Body of pancreas (tissue), 4 donors: Measurements from ENCODE around the gene GOSR1.
"Not testable (repeated sequence)": the region's sequence is repeated elsewhere in the genome, so short reads cannot be mapped to it uniquely, and the experiment has no call there.

Experiments used
- CTCF ChIP-seq, 7 experiments: fragments of 450-650 bp in 4 of 7; fragments of 200-600 bp in 3 of 7; sonication (generic) in 3 of 7; IDR thresholded peaks; one replicate each; pipeline ENCODE4 v1.5.1; 2016 to 2019; ENCODE audit warnings: antibody characterized with exemption in 7 of 7
- POLR2A ChIP-seq, 3 donors: fragments of 450-650 bp; IDR thresholded peaks; one replicate each; pipeline ENCODE4 v1.6.1; 2016; ENCODE audit warnings: antibody characterized with exemption in 3 of 3, mild to moderate bottlenecking in 2 of 3

- TF ChIP-seq POLR2A, CTCF (IDR thresholded peaks at IDR 0.05): not testable (repeated sequence)
Observed at GRCh38 chr17:30446640-30447039, 30.6 kb upstream of the GOSR1 start.
